ENCODE data around the gene MMRN2.
"Not testable (repeated sequence)": the region's sequence is repeated elsewhere in the genome, so short reads cannot be mapped to it uniquely, and the experiment has no call there.

MMRN2 gene, protein sequence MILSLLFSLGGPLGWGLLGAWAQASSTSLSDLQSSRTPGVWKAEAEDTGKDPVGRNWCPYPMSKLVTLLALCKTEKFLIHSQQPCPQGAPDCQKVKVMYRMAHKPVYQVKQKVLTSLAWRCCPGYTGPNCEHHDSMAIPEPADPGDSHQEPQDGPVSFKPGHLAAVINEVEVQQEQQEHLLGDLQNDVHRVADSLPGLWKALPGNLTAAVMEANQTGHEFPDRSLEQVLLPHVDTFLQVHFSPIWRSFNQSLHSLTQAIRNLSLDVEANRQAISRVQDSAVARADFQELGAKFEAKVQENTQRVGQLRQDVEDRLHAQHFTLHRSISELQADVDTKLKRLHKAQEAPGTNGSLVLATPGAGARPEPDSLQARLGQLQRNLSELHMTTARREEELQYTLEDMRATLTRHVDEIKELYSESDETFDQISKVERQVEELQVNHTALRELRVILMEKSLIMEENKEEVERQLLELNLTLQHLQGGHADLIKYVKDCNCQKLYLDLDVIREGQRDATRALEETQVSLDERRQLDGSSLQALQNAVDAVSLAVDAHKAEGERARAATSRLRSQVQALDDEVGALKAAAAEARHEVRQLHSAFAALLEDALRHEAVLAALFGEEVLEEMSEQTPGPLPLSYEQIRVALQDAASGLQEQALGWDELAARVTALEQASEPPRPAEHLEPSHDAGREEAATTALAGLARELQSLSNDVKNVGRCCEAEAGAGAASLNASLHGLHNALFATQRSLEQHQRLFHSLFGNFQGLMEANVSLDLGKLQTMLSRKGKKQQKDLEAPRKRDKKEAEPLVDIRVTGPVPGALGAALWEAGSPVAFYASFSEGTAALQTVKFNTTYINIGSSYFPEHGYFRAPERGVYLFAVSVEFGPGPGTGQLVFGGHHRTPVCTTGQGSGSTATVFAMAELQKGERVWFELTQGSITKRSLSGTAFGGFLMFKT

DNA sequence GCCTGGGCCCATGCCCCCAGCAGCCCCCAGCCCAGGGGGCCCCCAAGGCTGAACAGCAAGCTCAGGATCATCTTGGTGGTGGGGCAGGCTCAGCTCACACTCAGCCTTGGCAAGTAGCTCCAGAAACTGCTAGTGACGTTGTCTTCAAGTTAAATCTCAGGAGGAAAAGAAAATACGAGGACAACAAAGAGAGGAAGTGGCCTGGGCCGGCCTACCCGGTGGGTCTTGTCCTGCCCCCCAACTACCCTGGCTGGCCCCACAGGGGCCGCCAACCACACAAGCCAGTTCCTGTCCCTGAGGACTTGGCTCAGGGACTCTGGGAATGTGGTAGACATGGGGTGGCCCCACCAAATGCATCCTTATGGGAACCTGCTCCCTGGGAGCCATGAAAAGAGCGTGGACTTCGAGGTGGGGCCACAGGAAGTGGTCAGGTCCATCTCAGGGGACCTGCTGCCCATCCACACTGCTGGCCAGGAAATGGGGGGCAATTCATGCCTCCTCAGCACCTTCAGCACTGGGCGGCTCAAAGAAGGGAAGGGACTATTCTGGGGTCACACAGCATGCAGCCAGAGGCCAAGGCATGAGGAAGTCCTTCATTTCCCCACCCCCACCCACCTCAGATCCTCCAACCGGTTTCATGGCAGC, at the start of gene MMRN2:
TSS of gene MMRN2 (minus strand) at position 145 of the 645 bp plus-strand sequence. CDS start at position 71, 74 bp downstream.
- no peak for FAIRE-seq

DNA sequence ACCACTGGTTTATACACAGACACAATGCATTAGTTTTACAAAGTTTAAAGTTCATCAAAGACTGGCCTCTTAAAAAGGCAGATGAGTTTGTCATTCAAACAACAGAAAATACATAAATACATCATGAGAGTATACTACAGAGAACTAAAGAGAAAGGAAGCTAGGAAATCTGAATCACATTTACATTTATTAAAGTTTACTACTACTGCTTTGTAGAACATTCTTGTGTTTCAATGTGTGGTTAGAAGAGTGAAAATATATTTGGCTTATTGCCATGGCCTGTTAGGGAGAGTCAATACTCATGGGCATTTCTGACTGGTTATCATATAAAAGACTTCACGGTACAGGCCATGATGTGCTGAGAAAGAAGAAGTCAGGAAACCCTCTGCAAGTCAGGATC, 49.7 kb upstream of the MMRN2 start:
- FAIRE-seq = not testable (repeated sequence)

DNA sequence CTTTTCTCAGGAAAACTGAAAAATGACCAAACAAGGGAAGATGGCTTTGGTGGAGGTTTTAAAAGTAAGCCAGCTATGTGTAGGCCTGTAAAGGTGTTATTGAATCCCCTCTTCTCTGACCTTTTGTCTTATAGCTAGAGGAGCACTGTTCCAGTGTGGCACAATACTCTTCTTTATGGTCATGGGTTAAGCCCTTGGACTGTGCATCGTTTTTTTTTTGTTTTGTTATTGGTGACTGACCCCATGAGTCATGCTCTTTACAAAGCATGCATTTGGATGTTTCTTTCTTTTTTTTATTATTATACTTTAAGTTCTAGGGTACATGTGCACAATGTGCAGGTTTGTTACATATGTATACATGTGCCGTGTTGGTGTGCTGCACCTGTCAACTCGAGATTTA, 43.1 kb upstream of the MMRN2 start:
- FAIRE-seq = no peak

DNA sequence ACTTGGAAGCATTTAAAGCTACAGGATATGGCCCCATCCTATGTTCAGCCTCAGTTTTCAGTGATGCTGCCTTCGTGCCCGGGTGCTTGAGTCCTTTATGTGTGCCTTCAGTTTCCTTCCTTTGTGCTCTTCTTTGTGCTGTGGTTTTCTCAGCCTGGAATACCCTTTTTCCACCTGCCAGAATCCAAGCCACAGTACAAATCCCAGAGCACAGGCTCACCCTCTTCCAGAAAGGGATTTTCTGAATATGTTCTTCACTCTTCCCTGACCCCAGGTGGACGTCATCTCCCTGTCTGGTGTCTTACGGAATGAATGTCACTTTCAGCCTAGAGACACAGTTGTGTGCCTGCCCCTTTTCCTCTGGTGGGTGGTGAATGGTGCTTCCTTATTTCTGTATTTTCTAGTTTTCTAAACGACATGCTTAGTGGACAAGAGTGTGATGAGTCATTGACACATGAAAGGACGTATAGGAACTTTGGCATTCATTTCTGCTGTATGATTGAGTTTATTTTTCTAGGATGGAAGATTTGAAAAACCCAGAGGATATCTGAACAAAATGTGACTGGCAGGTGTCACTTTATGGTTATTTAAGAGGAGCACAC, 42.5 kb upstream of the MMRN2 start:
- not testable (repeated sequence) for FAIRE-seq

DNA sequence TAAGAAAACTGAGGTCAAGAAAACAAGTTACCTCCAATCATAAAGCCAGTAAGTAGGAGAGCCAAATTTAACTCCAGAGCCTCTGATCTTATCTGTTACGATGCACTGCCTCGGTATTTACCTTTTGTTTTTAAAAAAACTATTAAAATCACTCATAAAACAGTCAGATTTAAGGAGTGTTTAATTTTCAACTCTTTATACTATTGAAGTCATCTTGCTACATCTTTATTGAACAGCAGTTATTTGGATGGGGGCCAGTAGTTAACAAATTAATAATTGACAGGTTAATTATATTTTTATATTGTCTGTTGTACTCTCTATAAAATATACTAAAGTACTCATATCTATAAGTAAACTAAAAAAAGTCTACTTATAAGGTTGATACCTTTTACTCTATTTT, 35.5 kb upstream of the MMRN2 start:
- no peak for FAIRE-seq

DNA sequence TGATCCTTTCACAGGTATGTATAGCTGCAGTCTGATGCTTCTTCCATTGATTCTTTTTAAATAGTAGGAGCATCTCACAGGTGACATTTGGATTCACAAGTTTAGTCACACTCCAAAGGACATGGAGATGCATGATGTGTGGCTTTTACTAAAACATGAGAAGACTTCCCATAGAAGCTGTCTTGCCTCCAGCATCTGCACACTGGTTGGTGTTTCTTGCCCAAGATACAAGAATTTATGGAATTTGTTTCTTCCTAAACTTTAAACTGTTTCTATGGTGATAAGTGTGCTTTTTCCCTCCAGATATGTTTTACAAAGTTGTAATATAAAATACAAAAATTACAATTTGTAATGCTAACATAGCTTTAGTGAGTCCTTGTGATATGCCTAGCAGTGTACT, 35.0 kb upstream of the MMRN2 start:
- FAIRE-seq = no peak

DNA sequence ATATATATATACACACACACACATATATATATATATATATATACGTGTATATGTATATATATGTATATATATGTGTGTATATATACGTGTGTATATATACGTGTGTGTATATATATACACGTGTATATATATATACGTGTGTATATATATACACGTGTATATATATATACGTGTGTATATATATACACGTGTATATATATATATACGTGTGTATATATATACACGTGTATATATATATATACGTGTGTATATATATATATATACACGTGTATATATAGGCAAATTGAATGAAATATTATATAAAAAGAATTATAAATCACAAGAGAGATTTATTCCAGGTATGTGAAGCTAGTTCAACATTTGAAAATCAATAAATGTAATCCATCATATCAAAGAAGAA, 33.9 kb upstream of the MMRN2 start:
- not testable (repeated sequence) for FAIRE-seq

DNA sequence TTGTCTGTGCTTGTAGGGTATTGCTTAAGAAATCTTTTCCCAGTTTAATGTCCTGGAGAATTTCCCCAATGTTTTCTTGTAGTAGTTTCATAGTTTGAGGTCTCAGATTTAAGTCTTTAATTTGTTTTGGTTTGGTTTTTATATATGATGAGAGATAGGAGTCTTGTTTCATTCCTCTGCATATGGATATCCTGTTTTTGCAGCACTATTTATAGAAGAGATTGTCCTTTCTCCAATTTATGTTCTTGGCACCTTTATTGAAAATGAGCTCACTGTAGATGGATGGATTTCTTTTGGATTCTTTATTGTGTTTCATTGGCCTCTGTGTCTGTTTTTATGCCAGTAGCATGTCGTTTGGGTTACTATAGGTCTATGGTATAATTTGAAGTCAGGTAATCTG, 31.1 kb upstream of the MMRN2 start:
- no peak for FAIRE-seq

DNA sequence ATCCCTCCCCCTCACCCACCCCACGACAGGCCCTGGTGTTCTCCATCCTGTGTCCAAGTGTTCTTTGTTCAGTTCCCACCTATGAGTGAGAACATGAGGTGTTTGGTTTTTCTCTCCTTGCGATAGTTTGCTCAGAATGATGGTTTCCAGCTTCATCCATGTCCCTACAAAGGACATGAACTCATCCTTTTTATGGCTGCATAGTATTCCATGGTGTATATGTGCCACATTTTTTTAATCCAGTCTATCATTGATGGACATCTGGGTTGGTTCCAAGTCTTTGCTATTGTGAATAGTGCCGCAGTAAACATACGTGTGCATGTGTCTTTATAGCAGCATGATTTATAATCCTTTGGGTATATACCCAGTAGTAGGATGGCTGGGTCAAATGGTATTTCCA, 27.1 kb upstream of the MMRN2 start:
- FAIRE-seq = not testable (repeated sequence)

DNA sequence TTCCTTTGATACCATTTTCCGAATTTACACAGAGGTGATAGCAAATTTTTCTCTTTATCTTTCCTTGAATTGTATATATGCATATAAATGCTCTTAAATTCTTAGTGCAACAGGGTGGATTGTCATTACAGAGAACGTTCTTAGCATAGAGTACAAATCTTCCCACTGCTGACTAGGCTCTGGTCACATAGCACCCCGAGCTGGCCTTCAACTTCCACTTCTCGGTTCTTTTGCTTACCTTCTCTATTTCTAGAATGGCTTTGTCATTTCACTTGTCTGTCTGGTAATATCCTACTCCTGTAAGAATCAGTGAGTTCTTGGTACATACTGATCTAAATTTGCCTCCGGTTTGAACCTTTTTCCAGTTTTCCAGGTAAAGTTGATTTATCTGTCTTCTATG, 24.3 kb upstream of the MMRN2 start:
- FAIRE-seq = no peak

DNA sequence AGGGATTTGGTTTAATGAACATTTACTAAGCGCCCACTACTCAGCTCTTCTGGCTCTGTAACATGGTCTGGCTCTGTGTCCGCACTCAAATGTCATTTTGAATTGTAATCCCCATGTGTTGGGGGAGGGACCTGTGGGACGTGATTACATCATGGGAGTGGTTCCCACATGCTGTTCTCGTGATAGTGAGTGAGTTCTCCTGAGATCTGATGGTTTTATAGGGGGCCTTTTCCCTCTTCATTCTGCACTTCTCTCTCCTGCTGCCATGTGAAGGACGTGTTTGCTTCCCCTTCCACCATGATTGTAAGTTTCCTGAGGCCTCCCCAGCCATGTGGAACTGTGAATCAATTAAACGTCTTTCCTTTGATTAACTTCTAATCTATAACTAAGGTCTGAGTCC, 23.6 kb upstream of the MMRN2 start:
- FAIRE-seq = not testable (repeated sequence)

DNA sequence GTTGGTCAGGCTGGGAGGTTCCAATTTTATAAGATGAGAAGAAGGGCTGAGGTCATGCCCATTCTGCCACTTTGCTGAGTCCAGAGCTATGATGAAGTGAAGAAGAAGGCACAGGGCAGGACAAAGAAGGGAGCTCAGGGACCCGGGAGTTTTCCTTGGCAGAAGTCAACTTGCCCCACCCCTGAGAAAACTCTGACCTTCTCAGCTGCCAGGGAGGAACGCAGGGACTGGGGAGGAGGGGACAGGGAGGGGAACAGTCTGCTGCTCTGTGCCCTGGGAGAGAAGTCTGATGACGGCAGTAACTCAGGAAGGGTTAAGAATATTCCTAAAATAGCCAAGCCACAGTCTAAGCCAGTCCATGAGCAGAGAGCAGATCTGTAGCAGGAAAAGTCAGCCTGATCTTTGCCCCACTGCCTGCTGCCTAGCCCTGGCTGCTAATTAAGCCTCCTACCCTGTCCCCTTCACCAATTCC, 22.6 kb upstream of the MMRN2 start:
- FAIRE-seq = no peak

DNA sequence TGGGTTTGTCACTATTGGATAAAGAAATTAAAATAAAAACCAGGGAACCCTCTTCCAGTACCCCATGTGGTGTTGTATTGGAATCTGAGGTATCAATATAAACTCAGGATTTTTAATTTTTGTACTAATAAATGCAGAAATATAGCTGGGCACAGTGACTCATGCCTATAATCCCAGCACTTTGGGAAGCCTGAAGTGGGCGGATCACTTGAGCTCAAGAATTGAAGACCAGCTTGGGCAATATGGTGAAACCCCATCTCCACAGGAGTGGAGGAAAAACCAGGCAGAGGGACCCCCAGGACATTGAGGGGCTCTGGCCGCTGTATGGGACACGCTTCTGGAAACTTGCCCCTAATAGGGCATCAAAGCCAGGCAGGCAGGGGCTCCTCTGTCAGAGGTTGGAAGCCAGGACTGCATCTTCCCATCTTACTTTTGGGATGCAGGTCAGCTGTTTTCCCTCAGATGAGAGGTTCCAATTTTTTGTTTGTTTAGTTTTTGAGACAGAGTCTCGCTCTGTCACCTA, 21.9 kb upstream of the MMRN2 start:
- no peak for FAIRE-seq

DNA sequence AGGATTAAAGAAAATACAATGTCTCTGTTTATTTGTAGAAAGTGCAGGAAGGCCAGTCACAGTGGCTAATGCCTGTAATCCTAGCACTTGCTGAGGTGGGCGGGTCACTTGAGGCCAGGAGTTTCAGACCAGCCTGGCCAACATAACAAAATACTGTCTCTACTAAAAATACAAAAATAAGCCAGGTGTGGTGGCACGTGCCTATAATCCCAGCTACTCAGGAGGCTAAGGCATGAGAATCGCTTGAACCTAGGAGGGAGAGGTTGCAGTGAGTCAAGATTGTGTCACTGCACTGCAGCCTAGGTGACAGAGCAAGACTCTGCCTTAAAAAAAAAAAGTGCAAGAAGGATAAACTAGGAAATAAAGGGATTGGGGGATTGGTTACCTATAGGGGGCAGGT, 21.0 kb upstream of the MMRN2 start:
- not testable (repeated sequence) for FAIRE-seq

DNA sequence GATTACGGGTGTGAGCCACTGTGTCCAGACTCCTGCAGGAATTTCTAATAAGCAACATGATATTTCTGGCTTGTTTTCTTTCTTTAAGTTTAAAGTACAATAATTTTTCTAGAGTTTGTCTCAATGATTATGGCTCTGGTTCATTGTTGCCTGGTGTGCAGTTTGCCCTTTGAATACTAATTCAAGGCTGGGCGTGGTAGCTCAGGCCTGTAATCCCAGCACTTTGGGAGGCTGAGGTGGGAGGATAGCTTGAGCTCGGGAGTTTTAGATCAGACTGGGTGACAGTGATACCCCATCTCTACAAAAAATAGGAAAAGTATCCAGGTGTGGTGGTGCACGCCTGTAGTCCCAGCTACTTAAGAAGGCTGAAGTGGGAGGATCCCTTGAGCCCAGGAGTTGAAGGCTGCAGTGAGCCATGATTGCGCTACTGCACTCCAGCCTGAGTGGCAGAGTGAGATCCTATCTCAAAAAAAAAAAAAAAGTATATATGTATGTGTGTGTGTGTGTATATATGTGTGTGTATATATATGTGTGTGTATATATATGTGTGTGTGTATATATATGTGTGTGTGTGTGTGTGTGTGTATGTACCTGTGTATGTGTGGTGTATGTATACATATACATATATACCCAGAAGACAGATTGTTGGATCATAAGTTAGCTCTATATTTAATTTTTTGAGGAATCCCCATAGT, 19.1 kb upstream of the MMRN2 start:
- FAIRE-seq = no peak

DNA sequence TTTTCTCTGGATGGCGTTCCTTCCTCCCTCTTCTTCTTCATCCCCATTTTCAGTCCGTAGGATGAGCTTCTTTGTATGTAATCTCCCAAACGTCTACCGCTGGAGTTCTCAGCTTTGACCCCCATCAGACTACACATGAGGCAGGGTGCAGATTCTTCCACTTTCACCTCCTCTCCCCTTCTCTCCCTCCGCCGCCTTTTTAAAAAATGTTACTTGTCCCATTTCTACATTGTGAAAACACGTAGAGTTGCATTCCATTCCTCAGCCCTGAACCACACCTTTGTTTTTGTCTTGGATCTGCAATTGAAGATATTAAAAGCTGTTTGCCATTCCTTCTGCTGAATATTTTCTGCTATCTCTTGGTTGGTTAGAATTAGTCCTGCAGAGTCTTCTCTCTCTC, 17.1 kb upstream of the MMRN2 start:
- FAIRE-seq = no peak

DNA sequence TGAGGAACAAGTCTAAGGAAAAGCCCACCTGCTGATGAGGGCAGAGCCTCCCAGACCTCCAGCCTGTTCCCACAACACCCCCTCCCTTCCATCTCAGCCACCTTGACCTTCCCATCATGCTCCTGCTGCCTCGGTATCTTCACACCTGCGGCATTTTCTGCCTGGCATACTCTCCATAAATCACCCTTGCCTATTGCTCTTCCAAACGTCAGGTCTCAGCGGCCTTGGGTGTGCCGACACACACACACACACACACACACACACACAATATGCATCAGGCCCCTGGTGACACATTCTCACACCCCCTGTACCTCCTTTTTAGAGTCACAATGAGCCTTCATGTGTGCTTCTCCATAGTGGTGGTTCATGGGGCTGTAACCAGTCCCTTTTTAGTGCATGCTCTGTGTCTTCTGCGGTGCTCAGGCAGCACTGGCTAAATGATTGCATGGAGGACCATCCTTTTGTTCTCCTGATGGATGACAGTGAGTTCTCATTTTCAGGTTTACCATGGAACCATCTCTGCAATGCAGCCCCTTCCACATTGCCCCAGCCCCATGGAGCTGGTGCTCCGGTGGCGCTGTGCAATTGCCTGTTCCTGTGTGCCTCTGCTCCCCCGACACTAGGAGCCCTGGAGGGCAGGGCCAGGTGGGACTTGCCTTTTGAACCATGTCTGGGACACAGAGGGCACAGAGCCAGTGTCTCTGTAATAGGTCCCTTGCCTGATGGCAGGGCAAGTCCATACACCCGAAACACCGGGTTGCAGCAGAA, 15.4 kb upstream of the MMRN2 start:
- no peak for FAIRE-seq

DNA sequence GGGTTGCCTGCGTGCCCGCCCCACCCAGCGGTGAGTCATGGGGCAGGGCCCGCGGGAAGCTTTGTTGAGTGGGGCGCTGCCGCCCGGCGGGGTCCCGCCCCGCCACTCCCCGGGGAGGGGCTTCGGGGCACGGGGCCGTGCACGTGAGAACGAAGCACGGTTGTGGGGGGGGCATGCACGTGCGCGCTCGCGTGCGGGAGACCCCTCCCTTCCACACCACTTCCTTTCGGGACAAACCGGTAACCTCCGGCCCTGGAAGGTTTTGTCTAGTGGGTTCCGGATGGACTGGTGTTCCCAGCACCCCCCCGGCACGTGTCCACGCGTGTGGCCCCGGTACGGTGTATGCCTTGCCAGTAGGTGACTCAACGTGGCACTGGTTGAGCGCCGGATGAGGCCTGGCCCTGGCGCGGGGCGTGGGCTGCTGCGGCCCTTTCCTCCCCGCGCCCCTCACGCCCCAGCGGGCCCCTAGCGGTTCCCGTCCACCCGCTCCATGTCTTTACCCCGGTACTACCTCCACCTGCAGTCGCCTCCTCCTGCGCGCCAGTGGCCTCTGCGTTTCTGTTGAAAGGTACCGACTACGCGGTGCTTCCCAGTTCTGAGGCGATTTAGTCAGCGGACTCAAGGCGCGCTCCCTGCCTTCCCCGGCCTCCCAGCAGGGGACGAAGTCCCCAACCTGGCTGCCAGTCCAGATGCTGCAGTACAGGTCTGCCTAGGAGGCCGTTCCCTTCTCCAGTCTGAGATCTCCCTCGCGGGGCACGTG, 14.0 kb upstream of the MMRN2 start:
- FAIRE-seq = no peak

DNA sequence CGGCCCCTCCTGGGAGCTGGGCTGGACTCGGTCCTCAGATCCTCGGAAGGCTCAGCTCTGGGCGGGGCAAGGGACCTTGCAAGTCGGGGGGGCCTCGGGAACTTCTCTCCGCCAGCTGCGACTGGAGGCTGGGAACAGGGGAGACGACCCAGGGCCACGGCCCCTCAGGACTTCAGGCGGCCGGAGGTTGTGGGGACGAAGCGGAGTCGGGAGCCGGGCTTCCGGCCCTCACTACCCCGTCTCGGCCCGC, 13.5 kb upstream of the MMRN2 start:
- no peak for FAIRE-seq

DNA sequence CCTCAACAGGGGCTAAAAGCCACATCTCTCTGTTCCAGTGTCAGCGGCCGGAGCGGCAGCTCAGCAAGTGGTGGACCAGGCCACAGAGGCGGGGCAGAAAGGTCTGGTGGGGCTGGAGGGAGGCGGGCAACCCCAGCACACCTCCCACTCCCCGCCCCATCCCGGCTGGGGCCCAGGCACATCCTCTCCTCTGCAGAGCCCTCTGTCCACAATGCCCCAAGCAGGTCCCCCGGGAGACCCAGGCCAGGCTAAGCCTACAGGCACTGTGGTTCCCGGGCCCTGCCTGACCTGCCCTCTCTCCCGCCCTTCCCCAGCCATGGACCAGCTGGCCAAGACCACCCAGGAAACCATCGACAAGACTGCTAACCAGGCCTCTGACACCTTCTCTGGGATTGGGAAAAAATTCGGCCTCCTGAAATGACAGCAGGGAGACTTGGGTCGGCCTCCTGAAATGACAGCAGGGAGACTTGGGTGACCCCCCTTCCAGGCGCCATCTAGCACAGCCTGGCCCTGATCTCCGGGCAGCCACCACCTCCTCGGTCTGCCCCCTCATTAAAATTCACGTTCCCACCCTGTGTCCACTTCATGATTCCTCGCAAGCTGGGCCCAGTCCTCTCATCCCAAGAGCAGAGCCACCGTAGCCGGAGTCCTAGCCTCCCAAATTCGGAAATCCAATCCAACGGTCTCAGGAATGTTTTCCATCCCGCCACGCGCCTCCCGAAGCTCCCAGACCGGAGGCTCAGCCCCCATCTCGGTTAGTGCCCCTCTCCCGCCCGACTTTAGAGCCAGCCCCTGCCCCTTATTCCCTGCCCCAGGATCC, 13.0 kb upstream of the MMRN2 start:
- no peak for FAIRE-seq
